H1 (cell line): ENCODE data around the gene TFF2. TPM values are rescaled to one million over a fixed set of nuclear protein-coding genes. Genes with fewer than 3 reads are reported as not detected.

Experiments used
- CTCF ChIA-PET: fragments of 300-600 bp; sonication (Branson Sonifier 250); formaldehyde crosslinking; loops from one replicate; lab custom pipeline; 2021; ENCODE audit not compliant: partially characterized antibody; lab: Charles Lee
- POLR2A ChIA-PET: fragments of 300-600 bp; sonication (Branson Sonifier 250); formaldehyde crosslinking; loops from one replicate; lab custom pipeline; 2021; ENCODE audit warnings: inconsistent platforms; ENCODE audit not compliant: partially characterized antibody; lab: Charles Lee
- DNase-seq, 2 experiments: peaks; one replicate each; pipeline versions ENCODE4 v3.0.0 to v3.0.0-alpha.2; 2010 to 2022; ENCODE audit warnings: low spot score in 2 of 2, low read depth in 1 of 2, mixed read lengths in 1 of 2
- FAIRE-seq: peaks from 2 replicates; lab custom pipeline; 2011; peaks lifted over from hg19 to GRCh38; lab: Jason Lieb, UNC
- H2AFZ ChIP-seq: 2 replicates; pipeline ENCODE4 v1.8.1; 2012; ENCODE audit warnings: low read length, inconsistent platforms
- H2AK5ac ChIP-seq: 2 replicates; pipeline ENCODE4 v1.6.1; 2013; ENCODE audit warnings: low read depth, low read length
- H2BK120ac ChIP-seq: replicated peaks from 2 replicates; pipeline ENCODE3; 2013; ENCODE audit warnings: low read depth, low read length, inconsistent platforms
- H2BK12ac ChIP-seq: 2 replicates; pipeline ENCODE4 v1.6.1; 2013; ENCODE audit warnings: low read depth, low read length
- H2BK15ac ChIP-seq: 2 replicates; pipeline ENCODE4 v1.6.1; 2013; ENCODE audit warnings: low read length
- H2BK20ac ChIP-seq: 2 replicates; pipeline ENCODE4 v1.6.1; 2013; ENCODE audit warnings: low read length
- H2BK5ac ChIP-seq: 2 replicates; pipeline ENCODE4 v1.6.1; 2013; ENCODE audit warnings: low read depth, low read length
- H3K14ac ChIP-seq: 2 replicates; pipeline ENCODE4 v1.6.1; 2013; ENCODE audit warnings: inconsistent platforms; ENCODE audit not compliant: insufficient read length
- H3K18ac ChIP-seq: 2 replicates; pipeline ENCODE4 v1.6.1; 2013; ENCODE audit warnings: low read length; ENCODE audit errors: extremely low read depth
- H3K23ac ChIP-seq: 2 replicates; pipeline ENCODE4 v1.6.1; 2013; ENCODE audit warnings: inconsistent platforms; ENCODE audit not compliant: insufficient read length
- H3K23me2 ChIP-seq: 2 replicates; pipeline ENCODE4 v1.6.1; 2013; ENCODE audit warnings: low read depth, low read length
- H3K27ac ChIP-seq: 2 replicates; pipeline ENCODE4 v1.6.1; 2011; ENCODE audit warnings: low read depth, low read length, inconsistent platforms
- H3K27me3 ChIP-seq, 4 experiments: replicated peaks in 1 of 4; 1 replicate in 1 of 4; 2 replicates in 3 of 4; pipeline versions ENCODE4 v1.6.1 to v1.8.1; 2011 to 2013; ENCODE audit warnings: low read length in 3 of 4, mild to moderate bottlenecking in 3 of 4, inconsistent platforms in 2 of 4, mixed read lengths in 2 of 4, moderate library complexity in 1 of 4; ENCODE audit not compliant: control insufficient read depth in 3 of 4, insufficient read depth in 3 of 4; ENCODE audit errors: extremely low read depth in 1 of 4
- H3K36me3 ChIP-seq, 4 experiments: 2 replicates each; pipeline versions ENCODE4 v1.6.1 to v1.8.1; 2011 to 2013; ENCODE audit warnings: mild to moderate bottlenecking in 4 of 4, low read length in 3 of 4, moderate library complexity in 2 of 4, control low read depth in 1 of 4, inconsistent platforms in 1 of 4; ENCODE audit not compliant: insufficient read depth in 4 of 4, control insufficient read depth in 2 of 4
- H3K4ac ChIP-seq: replicated peaks from 2 replicates; pipeline ENCODE3; 2013; ENCODE audit warnings: low read length, low read depth, mixed read lengths, inconsistent platforms; ENCODE audit not compliant: insufficient read length
- H3K4me1 ChIP-seq, 4 experiments: replicated peaks in 1 of 4; 1 replicate in 1 of 4; 2 replicates in 3 of 4; pipeline versions ENCODE4 v1.6.1 to v1.8.1; 2011 to 2013; ENCODE audit warnings: low read length in 3 of 4, inconsistent platforms in 2 of 4, mixed read lengths in 1 of 4; ENCODE audit not compliant: insufficient read depth in 4 of 4, control insufficient read depth in 3 of 4
- H3K4me2 ChIP-seq, 2 experiments: 2 replicates each; pipeline versions ENCODE4 v1.6.1 to v1.8.1; 2011 to 2013; ENCODE audit warnings: low read depth in 2 of 2, low read length in 2 of 2, control low read depth in 1 of 2, inconsistent platforms in 1 of 2, mild to moderate bottlenecking in 1 of 2; ENCODE audit not compliant: insufficient read depth in 1 of 2
- H3K4me3 ChIP-seq, 4 experiments: fragments of 200-600, 300-600 bp in 1 of 4; sonication (generic), shearing (Covaris generic), sonication (Bioruptor Twin) in 1 of 4; 2 replicates each; pipeline versions ENCODE4 v1.5.1 to v1.8.1; 2011 to 2016; ENCODE audit warnings: low read length in 4 of 4, low read depth in 3 of 4, control low read depth in 2 of 4, inconsistent platforms in 2 of 4, mild to moderate bottlenecking in 2 of 4, mixed read lengths in 1 of 4, moderate library complexity in 1 of 4; ENCODE audit not compliant: insufficient read depth in 2 of 4; ENCODE audit errors: extremely low read depth in 1 of 4
- H3K56ac ChIP-seq: replicated peaks from 2 replicates; pipeline ENCODE3; 2013; ENCODE audit warnings: low read depth, mild to moderate bottlenecking, mixed read lengths, low read length, inconsistent platforms; ENCODE audit not compliant: insufficient read length
- H3K79me1 ChIP-seq: 2 replicates; pipeline ENCODE4 v1.6.1; 2013; ENCODE audit warnings: low read depth, low read length, control low read depth
- H3K79me2 ChIP-seq, 2 experiments: 2 replicates each; pipeline versions ENCODE4 v1.6.1 to v1.8.1; 2012 to 2013; ENCODE audit warnings: low read length in 2 of 2, mild to moderate bottlenecking in 2 of 2, inconsistent platforms in 1 of 2; ENCODE audit not compliant: insufficient read depth in 2 of 2, control insufficient read depth in 1 of 2
- H3K9ac ChIP-seq, 4 experiments: replicated peaks in 1 of 4; 1 replicate in 1 of 4; 2 replicates in 3 of 4; pipeline versions ENCODE4 v1.6.1 to v1.8.1; 2011 to 2013; ENCODE audit warnings: low read depth in 3 of 4, low read length in 3 of 4, control low read depth in 2 of 4, mild to moderate bottlenecking in 2 of 4, moderate library complexity in 2 of 4, inconsistent platforms in 1 of 4; ENCODE audit errors: extremely low read depth in 1 of 4
- H3K9me3 ChIP-seq, 2 experiments: 2 replicates each; pipeline versions ENCODE4 v1.6.1 to v1.8.1; 2012 to 2013; ENCODE audit warnings: mild to moderate bottlenecking in 2 of 2, moderate library complexity in 2 of 2, control low read depth in 1 of 2, inconsistent platforms in 1 of 2, low read depth in 1 of 2, low read length in 1 of 2, mixed read lengths in 1 of 2; ENCODE audit not compliant: insufficient read depth in 2 of 2
- H4K20me1 ChIP-seq, 2 experiments: replicated peaks in 1 of 2; 2 replicates each; pipeline versions ENCODE3 to v1.8.1; 2011 to 2013; ENCODE audit warnings: inconsistent platforms in 2 of 2, low read length in 2 of 2, mild to moderate bottlenecking in 1 of 2; ENCODE audit not compliant: insufficient read depth in 2 of 2, control insufficient read depth in 1 of 2
- H4K5ac ChIP-seq: 2 replicates; pipeline ENCODE4 v1.6.1; 2013; ENCODE audit warnings: low read length, low read depth, mixed read lengths, inconsistent platforms; ENCODE audit not compliant: insufficient read length
- H4K8ac ChIP-seq: 2 replicates; pipeline ENCODE4 v1.8.0; 2013; ENCODE audit warnings: mild to moderate bottlenecking, moderate library complexity, low read length, inconsistent platforms; ENCODE audit not compliant: insufficient read depth; ENCODE audit errors: extremely low read depth
- H4K91ac ChIP-seq: replicated peaks from 2 replicates; pipeline ENCODE3; 2013; ENCODE audit warnings: low read length, mixed read lengths, inconsistent platforms; ENCODE audit not compliant: insufficient read length
- KDM5A ChIP-seq: fragments of 200-600 bp; IDR thresholded peaks from 2 replicates; pipeline ENCODE4 v1.7.1; 2012; ENCODE audit warnings: mild to moderate bottlenecking, low read length, inconsistent platforms, mixed read lengths
- RBBP5 ChIP-seq: IDR thresholded peaks from 2 replicates; pipeline ENCODE4 v1.7.1; 2012; ENCODE audit warnings: low read depth, mild to moderate bottlenecking, inconsistent platforms, low read length, moderate library complexity, borderline replicate concordance
- SP1 ChIP-seq: IDR thresholded peaks from 2 replicates; pipeline ENCODE4 v1.6.1; 2011; ENCODE audit warnings: low read depth, low read length
- SP2 ChIP-seq: IDR thresholded peaks from 2 replicates; pipeline ENCODE4 v1.6.1; 2012; ENCODE audit warnings: mild to moderate bottlenecking, low read length, inconsistent platforms
- SUZ12 ChIP-seq: fragments of 200-600 bp; sonication (generic); IDR thresholded peaks from 2 replicates; pipeline ENCODE4 v1.6.1; 2012; ENCODE audit warnings: mild to moderate bottlenecking, inconsistent platforms, low read length, moderate library complexity, mixed read lengths
- WGBS, 2 experiments: shearing (Covaris generic) in 1 of 2; methylation state at CpG; one replicate each; pipeline versions ENCODE4 v1.1.6 to v1.1.7; 2013 to 2015; ENCODE audit warnings: low lambda C conversion rate in 2 of 2, mixed read lengths in 2 of 2, inconsistent platforms in 1 of 2, low coverage in 1 of 2, missing lambda C conversion rate in 1 of 2; ENCODE audit not compliant: insufficient replicate concordance in 2 of 2, insufficient coverage in 1 of 2, insufficient read length in 1 of 2; ENCODE audit errors: extremely low coverage in 1 of 2, missing lambda C conversion rate in 1 of 2; 5-methylcytosine and 5-hydroxymethylcytosine counted together
- polyA plus RNA-seq, 7 experiments: library from polyadenylated mRNA; depleted of rRNA in 3 of 7; stranded (reverse) in 5 of 7; unstranded in 2 of 7; fragments of >200 nt in 5 of 7; fragments of 200-250 nt in 2 of 7; gene quantifications; 1 replicate in 5 of 7; 2 replicates in 1 of 7; 4 replicates in 1 of 7; pipeline versions ENCODE4 v1.2.1 to v1.2.3, GENCODE V29; 2011 to 2013; ENCODE audit warnings: missing spikeins in 2 of 7, mixed read lengths in 2 of 7
- total RNA-seq: library from RNA; stranded (reverse); fragmentation: NEBNext Ultra II Directional; extraction: Animal tissue kit (Norgen Biotek cat#: 25700); gene quantifications from 2 replicates; pipeline ENCODE4 v1.2.1, GENCODE V29; 2021

Gene TFF2
- total and polyA plus RNA-seq, 2 of the 8 experiments (the other 6 are each of a cell fraction or from before 2014, with no cell fraction given), result not detected

- Histone ChIP-seq H3K4ac (no peak overlapping the region), H3K9me3 (no peaks in the 10 kb centered on the region), H3K36me3 (no peaks in the 10 kb centered on the region), H3K23me2 (no peaks in the 10 kb centered on the region), H2BK12ac (no peak overlapping the region), H2BK5ac (no peak overlapping the region), H4K8ac (no peak overlapping the region), H3K56ac (no peak overlapping the region), H3K4me1 (no peaks in the 10 kb centered on the region; a peak in 3 of 7 replicates), H3K27me3 (peaks cover 0 to 2% (median 0%) of the 10 kb centered on the region in 4 experiments; a peak in 1 of 7 replicates), H3K18ac (no peak overlapping the region), H3K23ac (no peak overlapping the region), H2AFZ (no peak overlapping the region), H3K9ac (no peak overlapping the region), H3K79me2 (no peaks in the 10 kb centered on the region), H2AK5ac (no peak overlapping the region), H4K5ac (no peak overlapping the region), H2BK20ac (no peak overlapping the region), H4K20me1 (no peaks in the 10 kb centered on the region), H4K91ac (no peak overlapping the region), H3K4me2 (no peak overlapping the region), H2BK15ac (no peak overlapping the region), H3K14ac (no peak overlapping the region), H3K79me1 (no peaks in the 10 kb centered on the region), H3K4me3 (no peak overlapping the region), H3K27ac (no peak overlapping the region), H2BK120ac (no peak overlapping the region)
- ChIA-PET CTCF (interaction anchor here (0.6 to 3.5 kb wide), 9 partner anchors 11 to 108 kb away, joined by 3 to 20 read pairs (median 3); no protein-coding TSS in a partner anchor), POLR2A (interaction anchor here (2.1 kb wide), 1 partner anchor 10 kb away, joined by 6 read pairs; no protein-coding TSS in a partner anchor)
- WGBS, 2 experiments, result 92% methylated on average over 13 of the region's 14 CpGs; no CpG with 5 or more reads in 1 of the 2 experiments
- TF ChIP-seq KDM5A (no peak), SUZ12 (no peak), SP1 (no peak), RBBP5 (no peak), SP2 (no peak)
- FAIRE-seq (no peak), DNase-seq (no peak)
Measured at GRCh38 chr21:42367367-42368165, 16.8 kb upstream of the TFF2 start.
